PC-3 (cell line): ENCODE measurements around the gene EXOC6B.

Experiments
- CTCF ChIP-seq: fragments of 300-600 bp; sonication (generic); conservative IDR thresholded peaks from 2 replicates; pipeline ENCODE4 v1.5.1; 2017; ENCODE audit warnings: antibody characterized with exemption, low read depth, mild to moderate bottlenecking, low read length
- EZH2 ChIP-seq: fragments of 300-600 bp; sonication (generic); IDR thresholded peaks from one replicate; pipeline ENCODE4 v1.6.1; 2017; ENCODE audit warnings: antibody characterized with exemption, mild to moderate bottlenecking, low read length; ENCODE audit not compliant: unreplicated experiment

- TF ChIP-seq CTCF (no peak), EZH2 (no peak)
Observed at GRCh38 chr2:72326759-72327158, 499.1 kb downstream of the EXOC6B start.
